Measurements from ENCODE around the gene NME3.

The NME3 gene

DNA sequence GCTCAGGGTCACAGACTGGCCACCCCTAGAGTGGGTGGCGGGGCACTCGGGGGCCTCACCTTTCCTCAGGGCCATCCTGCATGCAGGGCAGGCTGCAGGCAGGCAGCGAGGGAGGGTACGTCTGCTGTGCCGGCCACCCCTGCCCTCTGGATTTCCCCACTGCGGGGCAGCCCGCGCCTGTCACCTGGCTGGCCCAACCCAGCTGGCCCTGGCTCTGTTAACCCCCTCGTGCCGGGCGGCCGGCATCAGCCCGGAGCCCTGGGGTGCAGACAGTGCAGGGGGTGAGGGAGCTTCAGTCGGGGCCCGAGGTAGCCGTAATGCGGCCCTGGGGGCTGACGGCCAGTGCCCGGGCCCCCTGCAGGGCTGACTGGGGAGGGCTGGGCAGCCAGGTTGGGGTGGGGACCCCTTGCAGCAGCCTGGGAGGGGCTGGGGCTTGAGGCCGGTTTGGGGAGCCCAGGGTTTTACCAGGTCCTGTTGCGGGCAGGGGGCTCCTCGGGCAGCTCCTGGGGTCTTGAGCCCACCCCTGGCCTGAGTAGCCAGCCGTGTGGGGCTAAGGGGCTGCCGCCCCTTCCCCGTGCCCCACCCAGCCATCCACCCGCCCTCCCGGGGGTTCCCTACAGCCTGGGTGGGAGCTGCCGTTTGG is 22.4 kb upstream of the NME3 start, which contains the start of gene IGFALS:
TSS of gene IGFALS (minus strand) at position 128 of the 643 bp plus-strand sequence. CDS start at position 75, 53 bp downstream.
- DNase-seq (ENCODE audit: low spot score), result no peak

GRCh38 chr16:1792836-1793577 is 21.7 kb upstream of the NME3 start:
- no peak for DNase-seq (ENCODE audit: low spot score)

DNA sequence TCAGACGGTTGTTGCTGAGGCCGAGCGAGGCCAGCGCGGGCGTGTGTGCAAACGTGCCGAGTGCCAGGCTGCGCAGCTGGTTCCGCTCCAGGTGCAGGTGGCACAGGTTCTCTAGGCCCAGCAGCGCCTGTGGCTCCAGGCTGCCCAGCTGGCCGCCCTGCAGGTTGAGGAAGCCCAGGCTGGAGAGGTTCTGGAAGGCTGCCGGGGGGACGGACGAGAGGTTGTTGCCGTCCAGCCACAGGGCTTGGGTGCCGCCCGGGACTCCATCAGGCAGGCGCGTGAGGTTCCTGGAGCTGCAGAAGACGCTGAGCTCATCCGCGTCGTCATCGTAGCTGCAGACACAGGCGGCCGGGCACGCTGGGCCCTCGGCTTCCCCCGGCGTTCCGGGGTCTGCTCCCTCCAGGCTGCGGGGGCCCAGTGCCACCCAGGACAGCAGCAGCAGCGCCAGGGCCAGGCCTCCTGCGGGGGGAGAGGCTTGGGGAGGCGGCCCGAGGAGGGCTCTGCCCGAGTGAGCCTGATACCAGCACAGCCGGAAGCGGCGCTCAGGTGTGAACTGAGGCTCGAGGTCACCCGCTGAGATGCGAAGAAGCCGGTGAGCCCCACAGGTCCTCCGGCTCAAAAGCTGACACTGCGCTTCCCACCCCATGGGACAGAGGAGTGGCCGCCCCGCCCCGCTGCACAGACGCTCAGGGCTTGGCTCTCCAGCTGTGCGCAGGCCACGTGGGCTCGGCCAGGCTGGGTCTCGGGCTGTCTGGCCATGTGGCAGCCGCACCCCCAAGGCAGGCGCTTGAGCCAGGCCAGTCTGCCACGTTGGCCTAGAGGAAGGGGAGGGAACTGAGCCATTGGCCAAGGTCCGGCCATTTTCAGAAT is 20.8 kb upstream of the NME3 start:
- DNase-seq (ENCODE audit: low spot score), result no peak

- DNase-seq (ENCODE audit: low spot score), result no peak
Observed at GRCh38 chr16:1791256-1791942, 20.1 kb upstream of the NME3 start.

DNA sequence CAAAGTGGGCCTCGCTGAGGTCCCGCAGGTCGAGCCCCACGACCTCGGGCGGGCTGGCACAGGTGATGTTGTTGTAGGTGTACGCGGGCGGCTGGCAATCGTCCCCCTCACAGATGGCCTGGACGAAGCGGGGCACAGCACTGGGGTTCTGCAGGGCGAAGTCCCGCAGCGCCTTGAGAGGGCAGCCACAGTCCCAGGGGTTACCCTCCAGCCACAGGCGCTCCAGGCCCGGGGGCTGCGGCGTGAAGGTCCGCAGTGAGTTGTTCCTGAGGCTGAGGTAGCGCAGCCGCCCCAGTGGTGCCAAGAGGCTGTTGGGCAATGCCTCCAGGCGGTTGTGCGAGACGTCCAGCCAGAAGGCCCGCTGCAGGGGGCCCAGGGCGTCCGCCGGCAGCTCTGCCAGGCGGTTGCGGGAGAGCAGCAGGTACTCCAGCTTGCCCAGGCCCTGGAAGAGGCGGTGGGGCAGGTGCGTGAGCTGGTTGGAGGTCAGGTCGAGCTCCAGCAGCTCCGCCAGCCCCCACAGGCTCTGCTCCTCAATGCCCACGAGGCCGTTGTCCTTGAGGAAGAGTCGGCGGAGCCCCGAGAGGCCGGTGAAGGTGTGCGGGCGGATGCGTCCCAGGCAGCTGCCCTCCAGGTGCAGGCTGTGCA is 19.4 kb upstream of the NME3 start:
- no peak for DNase-seq (ENCODE audit: low spot score)

DNA sequence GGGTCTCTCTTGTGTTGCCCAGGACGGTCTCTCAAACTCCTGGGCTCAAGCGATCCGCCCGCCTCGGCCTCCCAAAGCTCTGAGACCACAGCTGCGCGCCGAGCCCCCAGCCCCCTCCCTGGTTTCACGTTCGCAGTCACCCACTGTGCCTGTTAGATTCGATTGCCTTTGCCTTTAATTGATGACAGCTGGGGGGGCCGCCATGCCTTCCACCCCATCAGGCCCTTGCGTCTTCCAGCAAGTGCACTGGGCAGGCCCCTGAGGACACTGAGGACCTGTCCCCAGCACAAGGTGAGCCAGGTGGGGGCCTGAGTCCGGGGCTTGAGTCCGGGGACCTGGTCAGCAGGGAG is 18.9 kb upstream of the NME3 start:
- no peak for DNase-seq (ENCODE audit: low spot score)

DNA sequence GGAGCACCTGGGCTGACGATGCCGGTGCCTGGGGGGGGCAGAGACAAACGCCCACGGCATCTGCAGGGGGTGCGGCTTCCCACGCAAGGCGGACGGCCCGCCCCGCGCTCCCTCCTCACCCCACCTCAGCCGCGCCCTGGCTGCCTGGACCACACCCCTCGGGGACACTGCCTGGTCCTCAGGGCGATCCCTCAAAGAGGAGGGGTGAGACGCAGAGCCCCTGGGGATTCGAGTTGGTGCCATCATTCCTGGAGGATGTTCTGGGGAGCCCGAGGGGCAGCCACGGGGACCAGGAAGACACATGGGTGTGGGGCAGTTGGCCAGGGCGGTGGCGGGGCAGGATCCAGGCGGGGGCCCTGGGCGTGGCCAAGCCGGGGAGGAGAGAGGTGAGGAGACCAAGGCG is 18.3 kb upstream of the NME3 start:
- DNase-seq (ENCODE audit: low spot score), result no peak

- DNase-seq (ENCODE audit: low spot score), result no peak
Observed at GRCh38 chr16:1788708-1789100, 17.4 kb upstream of the NME3 start.

DNA sequence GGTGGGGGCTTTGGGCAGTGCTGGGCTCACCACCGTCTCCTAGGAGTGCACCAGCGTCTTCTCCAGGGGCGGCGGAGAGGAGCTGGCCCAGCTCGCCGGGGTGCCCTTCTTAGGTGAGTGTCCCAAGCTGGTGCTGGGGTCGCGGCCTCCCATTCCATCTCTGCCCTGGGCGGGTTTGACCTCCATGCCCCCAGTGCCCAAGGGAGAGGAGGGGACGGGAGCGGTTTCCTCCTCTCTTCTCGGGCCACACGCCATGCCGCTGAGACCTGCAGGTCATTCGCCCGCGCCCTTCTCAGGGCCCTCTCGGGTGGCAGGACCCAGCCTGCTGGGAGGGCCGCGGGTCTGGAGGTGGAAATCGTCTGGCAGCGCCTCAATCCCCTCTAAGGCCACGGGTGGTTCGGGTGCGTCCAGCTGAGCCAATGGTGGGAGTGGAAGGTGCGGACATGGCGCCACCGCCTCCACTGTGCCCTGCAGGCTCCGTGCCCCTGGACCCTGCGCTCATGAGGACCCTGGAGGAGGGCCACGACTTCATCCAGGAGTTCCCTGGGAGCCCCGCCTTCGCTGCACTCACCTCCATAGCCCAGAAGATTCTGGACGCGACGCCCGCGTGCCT is 16.9 kb upstream of the NME3 start:
- no peak for DNase-seq (ENCODE audit: low spot score)

GRCh38 chr16:1787322-1788094 is 16.2 kb upstream of the NME3 start:
- no peak for DNase-seq (ENCODE audit: low spot score)

DNA sequence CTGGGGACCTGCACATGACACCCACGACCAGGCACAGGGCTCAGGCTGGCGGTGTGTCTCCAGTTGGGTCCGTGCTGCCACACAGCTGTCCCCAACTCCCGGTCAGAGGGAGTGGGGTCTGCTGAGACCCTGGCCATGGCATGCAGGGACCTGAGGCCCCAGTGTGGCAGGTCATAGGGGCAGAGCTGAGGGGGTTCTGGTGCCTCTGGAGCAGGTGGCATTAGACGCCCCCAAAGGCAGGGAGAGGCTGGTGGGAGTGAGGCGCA is 15.6 kb upstream of the NME3 start:
- no peak for DNase-seq (ENCODE audit: low spot score)

- DNase-seq (ENCODE audit: low spot score), result no peak
Observed at GRCh38 chr16:1786242-1787055, 15.1 kb upstream of the NME3 start.

DNA sequence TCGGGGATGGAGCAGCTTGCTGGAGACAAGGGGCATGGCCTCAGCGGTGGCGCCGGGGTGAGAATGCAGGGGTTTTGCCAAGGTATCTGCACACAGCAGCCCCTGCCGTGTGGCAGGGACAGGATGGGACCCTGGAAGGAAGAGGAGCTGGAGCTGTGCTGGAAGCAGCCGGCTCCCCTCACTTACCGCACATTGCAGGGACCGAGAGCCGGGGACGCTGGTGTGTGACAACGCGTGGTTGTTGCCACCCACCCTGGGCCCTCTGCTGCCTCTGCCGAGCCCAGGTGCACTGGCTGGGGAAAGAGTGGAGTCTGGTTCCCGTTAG is 14.5 kb upstream of the NME3 start:
- DNase-seq (ENCODE audit: low spot score), result no peak

DNA sequence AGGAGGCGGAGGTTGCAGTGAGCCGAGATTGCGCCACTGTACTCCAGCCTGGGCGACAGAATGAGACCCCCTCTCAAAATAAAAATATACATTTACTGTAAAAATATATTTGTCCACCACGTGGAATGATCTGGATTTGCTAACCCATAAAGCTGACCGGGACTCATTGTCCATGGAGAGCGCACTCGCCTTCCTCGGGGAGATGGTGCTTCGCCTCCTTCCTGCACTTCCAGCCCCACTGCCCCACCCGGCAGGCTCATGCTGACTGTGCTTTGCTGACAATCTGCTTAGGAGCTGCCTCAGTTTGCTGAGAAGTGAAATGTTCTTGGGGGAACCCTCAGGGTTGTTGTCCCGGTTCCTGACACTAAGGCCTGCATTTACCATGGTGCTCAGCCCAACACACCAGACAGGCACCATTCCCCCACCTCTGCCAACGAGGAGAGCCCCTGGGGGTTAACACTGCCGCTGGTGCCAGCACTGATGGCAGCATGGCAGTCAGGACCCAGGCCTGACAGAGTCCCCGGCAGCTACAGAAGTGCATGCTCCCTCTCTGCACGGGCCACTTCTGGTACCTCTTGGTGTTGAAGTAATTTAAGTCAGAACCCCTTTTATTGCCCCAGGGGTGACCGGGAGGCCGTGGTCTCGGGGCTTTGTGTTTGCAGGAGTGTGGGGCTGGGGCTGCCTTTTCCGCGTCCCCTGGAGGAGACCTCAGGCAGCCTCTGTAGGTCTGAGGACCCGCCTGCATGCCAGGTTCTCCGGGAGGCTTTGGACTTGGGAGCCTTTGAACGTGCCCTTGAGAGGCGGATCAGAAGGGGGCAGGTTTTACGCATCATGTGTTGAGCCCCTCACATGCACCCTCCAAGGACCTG is 13.9 kb upstream of the NME3 start:
- no peak for DNase-seq (ENCODE audit: low spot score)

GRCh38 chr16:1782408-1783264 is 11.3 kb upstream of the NME3 start, which contains the start of the genes NUBP2 and SPSB3:
TSS of gene NUBP2 (plus strand) at chr16:1782960. CDS start at chr16:1783021, 61 bp downstream.
TSS of gene SPSB3 (minus strand) at chr16:1782571. CDS start at chr16:1781483, 1,088 bp downstream.
- peak; percentile 100 for DNase-seq (ENCODE audit: low spot score)

GRCh38 chr16:1781758-1782407 is 10.5 kb upstream of the NME3 start:
- peak; percentile 25 for DNase-seq (ENCODE audit: low spot score)

DNA sequence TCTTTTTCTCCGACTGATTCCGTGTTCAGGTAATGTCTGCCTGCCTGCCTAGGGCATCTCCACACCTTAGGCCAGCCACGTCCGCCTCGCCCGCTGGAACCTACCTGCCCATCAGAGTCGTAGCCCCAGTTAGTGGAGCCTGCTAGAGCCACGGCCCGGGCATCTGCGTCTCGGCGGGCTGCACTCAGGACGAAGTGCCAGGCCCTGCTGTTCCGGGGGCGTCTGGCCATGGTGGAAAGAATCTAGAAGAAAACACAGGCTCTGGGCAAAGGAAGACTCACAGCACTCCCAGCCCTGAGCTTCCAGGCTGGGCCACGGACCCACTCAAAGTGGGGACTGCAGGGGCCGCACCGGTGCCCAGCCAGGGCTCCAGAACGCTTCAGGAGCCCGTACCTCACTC is 9.9 kb upstream of the NME3 start:
- DNase-seq (ENCODE audit: low spot score), result no peak

All from LoVo (cell line).